HL-60/S4 (cell line): ENCODE measurements around the gene ANKRD39.

Source experiments
- in situ Hi-C: fragments of 300-500 bp; cut with MboI; formaldehyde crosslinking; loops from 2 replicates; pipeline ENCODE4 v1.14.3; 2022; ENCODE audit warnings: low sequenced_read_pairs

The ANKRD39 gene

GRCh38 chr2:96888072-96889011 lies 30.5 kb upstream of the ANKRD39 start:
- in situ Hi-C loops, result no loop called here

GRCh38 chr2:96887493-96888012 lies 29.7 kb upstream of the ANKRD39 start:
- in situ Hi-C loops, result no loop called here

GRCh38 chr2:96885432-96886347 lies 27.9 kb upstream of the ANKRD39 start:
- in situ Hi-C loops, result no loop called here

GRCh38 chr2:96884299-96885094 lies 26.7 kb upstream of the ANKRD39 start:
- in situ Hi-C loops, result no loop called here

GRCh38 chr2:96883306-96883705 lies 25.5 kb upstream of the ANKRD39 start:
- in situ Hi-C loops, result no loop called here

GRCh38 chr2:96882906-96883305 lies 25.1 kb upstream of the ANKRD39 start:
- in situ Hi-C loops, result no loop called here

- in situ Hi-C loops, result no loop called here
Observed at GRCh38 chr2:96882230-96882629, 24.4 kb upstream of the ANKRD39 start.

- in situ Hi-C loops, result no loop called here
Observed at GRCh38 chr2:96881349-96882195, 23.8 kb upstream of the ANKRD39 start.

- in situ Hi-C loops, result no loop called here
Observed at GRCh38 chr2:96880891-96881273, 23.1 kb upstream of the ANKRD39 start.

GRCh38 chr2:96879545-96880040 lies 21.8 kb upstream of the ANKRD39 start:
- in situ Hi-C loops, result no loop called here

- in situ Hi-C loops, result no loop called here
Observed at GRCh38 chr2:96878796-96879544, 21.2 kb upstream of the ANKRD39 start.

- in situ Hi-C loops, result no loop called here
Observed at GRCh38 chr2:96878171-96878570, 20.4 kb upstream of the ANKRD39 start.

- in situ Hi-C loops, result no loop called here
Observed at GRCh38 chr2:96877631-96878092, 19.8 kb upstream of the ANKRD39 start.

GRCh38 chr2:96877042-96877451 lies 19.2 kb upstream of the ANKRD39 start:
- in situ Hi-C loops, result no loop called here

- in situ Hi-C loops, result no loop called here
Observed at GRCh38 chr2:96876269-96877041, 18.6 kb upstream of the ANKRD39 start.

- in situ Hi-C loops, result no loop called here
Observed at GRCh38 chr2:96875498-96876268, 17.9 kb upstream of the ANKRD39 start.

- in situ Hi-C loops, result loop anchor here (25.0 kb wide), 1 partner anchor 238 kb away; the partner anchor contains the start of gene ANKRD36
Observed at GRCh38 chr2:96874198-96874831, 16.5 kb upstream of the ANKRD39 start.
